SU-DHL-6 (cell line): ENCODE measurements around the gene GAB2.

Experiments
- EZH2phosphoT487 ChIP-seq: fragments of 200-600 bp; sonication (generic), shearing (Covaris generic); conservative IDR thresholded peaks from 2 replicates; pipeline ENCODE4 v1.6.1; 2018; ENCODE audit warnings: mild to moderate bottlenecking, antibody characterized with exemption, low read length, moderate library complexity, mixed read lengths
- TF ChIP-seq, protein P1 (sequence below): fragments of 200-600 bp; sonication (generic); IDR thresholded peaks from one replicate; pipeline ENCODE4 v1.5.1; 2017; ENCODE audit warnings: antibody characterized with exemption, mild to moderate bottlenecking, low read length, moderate library complexity; ENCODE audit not compliant: insufficient read depth, poor library complexity, severe bottlenecking

DNA sequence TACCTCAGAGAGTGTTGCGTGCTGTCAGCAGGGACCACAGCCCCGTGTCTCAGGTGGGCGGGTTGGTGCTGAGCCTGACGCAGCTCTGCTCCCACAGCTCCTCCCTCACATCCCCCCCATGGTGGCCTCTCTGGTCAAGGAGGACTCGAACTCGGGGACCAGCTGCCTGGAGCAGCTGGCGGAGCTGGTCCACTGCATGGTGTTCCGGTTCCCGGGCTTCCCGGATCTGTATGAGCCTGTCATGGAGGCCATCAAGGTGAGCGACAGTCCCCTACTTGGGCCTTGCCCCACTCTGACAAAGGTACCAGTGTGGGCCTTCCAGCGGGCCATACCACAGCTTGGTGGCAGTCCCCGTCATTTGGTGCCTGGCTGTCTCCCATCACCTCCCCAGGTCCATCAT lies 217.1 kb downstream of the GAB2 start:
- no peak for TF ChIP-seq EZH2phosphoT487
- TF ChIP-seq, protein P1, sequence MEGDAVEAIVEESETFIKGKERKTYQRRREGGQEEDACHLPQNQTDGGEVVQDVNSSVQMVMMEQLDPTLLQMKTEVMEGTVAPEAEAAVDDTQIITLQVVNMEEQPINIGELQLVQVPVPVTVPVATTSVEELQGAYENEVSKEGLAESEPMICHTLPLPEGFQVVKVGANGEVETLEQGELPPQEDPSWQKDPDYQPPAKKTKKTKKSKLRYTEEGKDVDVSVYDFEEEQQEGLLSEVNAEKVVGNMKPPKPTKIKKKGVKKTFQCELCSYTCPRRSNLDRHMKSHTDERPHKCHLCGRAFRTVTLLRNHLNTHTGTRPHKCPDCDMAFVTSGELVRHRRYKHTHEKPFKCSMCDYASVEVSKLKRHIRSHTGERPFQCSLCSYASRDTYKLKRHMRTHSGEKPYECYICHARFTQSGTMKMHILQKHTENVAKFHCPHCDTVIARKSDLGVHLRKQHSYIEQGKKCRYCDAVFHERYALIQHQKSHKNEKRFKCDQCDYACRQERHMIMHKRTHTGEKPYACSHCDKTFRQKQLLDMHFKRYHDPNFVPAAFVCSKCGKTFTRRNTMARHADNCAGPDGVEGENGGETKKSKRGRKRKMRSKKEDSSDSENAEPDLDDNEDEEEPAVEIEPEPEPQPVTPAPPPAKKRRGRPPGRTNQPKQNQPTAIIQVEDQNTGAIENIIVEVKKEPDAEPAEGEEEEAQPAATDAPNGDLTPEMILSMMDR: no peak
